GM18511 (cell line): ENCODE results near the gene TPR.

ENCODE experiments used
- ATAC-seq: cut with Tn5 transposase; IDR thresholded peaks from one replicate; pipeline ENCODE4 v1.9.1; 2021; ENCODE audit warnings: mild to moderate bottlenecking, moderate library complexity; ENCODE audit not compliant: unreplicated experiment

The TPR gene

GRCh38 chr1:186330758-186331157 is 44.3 kb downstream of the TPR start:
- ATAC-seq = no peak

- no peak for ATAC-seq
Observed at GRCh38 chr1:186327331-186327730, 47.7 kb downstream of the TPR start.

- ATAC-seq = no peak
Observed at GRCh38 chr1:186326009-186326408, 49.0 kb downstream of the TPR start.

GRCh38 chr1:186325239-186325638 is 49.8 kb downstream of the TPR start:
- no peak for ATAC-seq

- no peak for ATAC-seq
Observed at GRCh38 chr1:186323865-186324264, 51.2 kb downstream of the TPR start.

- no peak for ATAC-seq
Observed at GRCh38 chr1:186315570-186315969, 59.5 kb downstream of the TPR start.

- no peak for ATAC-seq
Observed at GRCh38 chr1:186311375-186312051, 63.5 kb downstream of the TPR start.

- ATAC-seq = no peak
Observed at GRCh38 chr1:186310307-186310706, 64.7 kb downstream of the TPR start.

GRCh38 chr1:186308264-186309060 is 66.6 kb downstream of the TPR start:
- ATAC-seq = no peak

GRCh38 chr1:186307445-186307844 is 67.6 kb downstream of the TPR start:
- no peak for ATAC-seq

GRCh38 chr1:186306533-186306932 is 68.5 kb downstream of the TPR start:
- no peak for ATAC-seq

- ATAC-seq = peak; percentile 81
Observed at GRCh38 chr1:186304982-186305949, 69.8 kb downstream of the TPR start.

- ATAC-seq = no peak
Observed at GRCh38 chr1:186303911-186304310, 71.1 kb downstream of the TPR start.

- ATAC-seq = no peak
Observed at GRCh38 chr1:186302381-186302920, 72.6 kb downstream of the TPR start.

- ATAC-seq = no peak
Observed at GRCh38 chr1:186301448-186301847, 73.6 kb downstream of the TPR start.

- ATAC-seq = no peak
Observed at GRCh38 chr1:186300056-186300455, 75.0 kb downstream of the TPR start.

GRCh38 chr1:186299570-186299969 is 75.5 kb downstream of the TPR start:
- no peak for ATAC-seq

GRCh38 chr1:186298851-186299250 is 76.2 kb downstream of the TPR start:
- ATAC-seq = no peak

GRCh38 chr1:186297439-186298045 is 77.5 kb downstream of the TPR start:
- no peak for ATAC-seq

- ATAC-seq = no peak
Observed at GRCh38 chr1:186295980-186296379, 79.1 kb downstream of the TPR start, which contains the start of gene PRG4. PRG4 (plus strand) TSS chr1:186296279.
